ENCODE results near the gene PLAAT5.
A peak's percentile ranks its signal among the peaks of the same experiment; 100 is the strongest.

Gene PLAAT5

DNA sequence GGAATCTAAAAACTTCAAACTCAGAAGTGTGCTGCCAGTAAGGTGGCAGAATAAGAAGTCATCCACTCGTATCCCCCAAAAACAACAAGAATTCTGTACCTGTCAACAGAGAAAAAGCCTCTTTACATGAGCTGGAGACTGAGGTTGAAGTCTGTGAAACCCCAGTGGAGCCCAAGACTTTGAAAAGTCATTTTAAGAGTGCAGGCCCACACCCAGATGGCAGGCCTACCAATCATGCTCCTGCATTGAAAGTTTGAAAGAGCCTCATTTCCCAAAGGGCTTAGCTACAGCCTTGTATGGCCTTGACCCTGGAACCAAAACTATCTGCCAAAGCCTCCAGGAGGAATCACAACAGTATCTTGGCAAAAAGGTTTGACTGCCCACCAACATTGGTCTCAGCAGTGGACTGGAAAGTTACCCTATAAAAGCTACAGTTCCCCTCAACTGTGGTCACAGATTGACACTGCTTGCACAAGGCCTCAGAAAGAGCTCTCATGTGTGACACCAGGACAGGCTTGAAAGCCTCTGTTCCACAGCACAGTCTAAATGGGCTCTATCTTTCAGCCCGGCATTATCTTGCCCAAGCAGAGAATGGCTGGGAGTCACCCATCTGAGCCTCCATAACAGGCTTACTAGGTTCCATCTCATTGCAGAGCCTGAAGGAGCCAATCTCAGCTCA, 73.7 kb downstream of the PLAAT5 start:
- DNase-seq (ENCODE audit: insufficient read length, low spot score) (no peak), FAIRE-seq (peak; percentile 57)
- TF ChIP-seq TAF1 (IDR thresholded peaks at IDR 0.05; ENCODE audit: low read depth, low read length) (no peak), SPI1 (IDR thresholded peaks at IDR 0.05; ENCODE audit: low read depth, low read length) (peak; percentile 58)
